Liver (tissue), 9 donors: Measurements from ENCODE around the gene SNAPC5. TPM values are rescaled to one million over a fixed set of nuclear protein-coding genes. Genes with fewer than 3 reads are reported as not detected.
A peak's percentile ranks its signal among the peaks of the same experiment; 100 is the strongest.

Source experiments
- DNase-seq: peaks from one replicate; pipeline ENCODE4 v3.0.0-alpha.2; 2017; ENCODE audit warnings: low spot score
- H3K27ac ChIP-seq, 2 donors: one replicate each; pipeline ENCODE4 v1.7.0; 2013; ENCODE audit warnings: inconsistent platforms in 2 of 2, low read length in 2 of 2, control low read depth in 1 of 2, low read depth in 1 of 2, mild to moderate bottlenecking in 1 of 2
- H3K27me3 ChIP-seq, 4 donors: one replicate each; pipeline versions ENCODE4 v1.6.1 to v1.7.0; 2013; ENCODE audit warnings: low read length in 3 of 4, inconsistent platforms in 1 of 4, mild to moderate bottlenecking in 1 of 4, moderate library complexity in 1 of 4; ENCODE audit not compliant: control insufficient read depth in 4 of 4, insufficient read depth in 4 of 4
- H3K36me3 ChIP-seq, 4 donors: one replicate each; pipeline versions ENCODE4 v1.6.1 to v1.7.0; 2013; ENCODE audit warnings: low read length in 3 of 4, mild to moderate bottlenecking in 3 of 4, low read depth in 1 of 4, moderate library complexity in 1 of 4; ENCODE audit not compliant: control insufficient read depth in 4 of 4, insufficient read depth in 3 of 4
- H3K4me1 ChIP-seq, 4 donors: one replicate each; pipeline versions ENCODE4 v1.6.1 to v1.7.0; 2013; ENCODE audit warnings: low read length in 3 of 4, mild to moderate bottlenecking in 3 of 4, moderate library complexity in 1 of 4; ENCODE audit not compliant: control insufficient read depth in 4 of 4, insufficient read depth in 4 of 4
- H3K4me3 ChIP-seq, 3 donors: one replicate each; pipeline versions ENCODE4 v1.6.1 to v1.7.0; 2013; ENCODE audit warnings: low read length in 3 of 3, control low read depth in 1 of 3, low read depth in 1 of 3, mild to moderate bottlenecking in 1 of 3
- H3K9ac ChIP-seq, 2 donors: one replicate each; pipeline ENCODE4 v1.7.0; 2013; ENCODE audit warnings: low read length in 2 of 2, mild to moderate bottlenecking in 2 of 2, moderate library complexity in 2 of 2, control low read depth in 1 of 2, low read depth in 1 of 2
- H3K9me3 ChIP-seq, 4 donors: one replicate each; pipeline versions ENCODE4 v1.6.1 to v1.7.0; 2013; ENCODE audit warnings: low read length in 3 of 4; ENCODE audit not compliant: control insufficient read depth in 4 of 4
- EGR1 ChIP-seq, 2 donors: IDR thresholded peaks; 2 replicates each; pipeline ENCODE4 v1.6.1; 2016 to 2018; ENCODE audit warnings: antibody characterized with exemption in 2 of 2, low read depth in 2 of 2
- FOXA1 ChIP-seq: IDR thresholded peaks from 2 replicates; pipeline ENCODE4 v1.6.1; 2016; ENCODE audit warnings: antibody characterized with exemption
- FOXA2 ChIP-seq: IDR thresholded peaks from 2 replicates; pipeline ENCODE4 v1.6.1; 2016; ENCODE audit warnings: antibody characterized with exemption
- GABPA ChIP-seq, 2 donors: IDR thresholded peaks in 1 of 2; conservative IDR thresholded peaks in 1 of 2; 2 replicates each; pipeline ENCODE4 v1.6.1; 2016; ENCODE audit warnings: antibody characterized with exemption in 2 of 2, mild to moderate bottlenecking in 1 of 2, moderate library complexity in 1 of 2
- HNF4A ChIP-seq, 2 donors: conservative IDR thresholded peaks; 2 replicates each; pipeline ENCODE4 v1.6.1; 2016; ENCODE audit warnings: antibody characterized with exemption in 2 of 2, mild to moderate bottlenecking in 2 of 2
- HNF4G ChIP-seq: IDR thresholded peaks from 2 replicates; pipeline ENCODE4 v1.6.1; 2016; ENCODE audit warnings: antibody characterized with exemption
- JUND ChIP-seq, 2 donors: IDR thresholded peaks; 2 replicates each; pipeline ENCODE4 v1.6.1; 2016; ENCODE audit warnings: antibody characterized with exemption in 2 of 2
- NR2F2 ChIP-seq: IDR thresholded peaks from 2 replicates; pipeline ENCODE4 v1.6.1; 2016; ENCODE audit warnings: antibody characterized with exemption
- RAD21 ChIP-seq, 2 donors: IDR thresholded peaks; 2 replicates each; pipeline ENCODE4 v1.6.1; 2016; ENCODE audit warnings: antibody characterized with exemption in 2 of 2, mild to moderate bottlenecking in 2 of 2
- RXRA ChIP-seq, 2 donors: IDR thresholded peaks; 2 replicates each; pipeline ENCODE4 v1.6.1; 2017 to 2018; ENCODE audit warnings: antibody characterized with exemption in 2 of 2, mild to moderate bottlenecking in 1 of 2
- SP1 ChIP-seq: IDR thresholded peaks from 2 replicates; pipeline ENCODE4 v1.6.1; 2018; ENCODE audit warnings: antibody characterized with exemption, mild to moderate bottlenecking
- TAF1 ChIP-seq: conservative IDR thresholded peaks from 2 replicates; pipeline ENCODE4 v1.6.1; 2016; ENCODE audit warnings: antibody characterized with exemption, mild to moderate bottlenecking
- YY1 ChIP-seq: IDR thresholded peaks from 2 replicates; pipeline ENCODE4 v1.6.1; 2016; ENCODE audit warnings: antibody characterized with exemption, mild to moderate bottlenecking
- WGBS: extraction: QIAGEN DNeasy Blood & Tissue Kit; methylation state at CpG from one replicate; pipeline ENCODE4 v1.1.7; 2013; 5-methylcytosine and 5-hydroxymethylcytosine counted together
- polyA plus RNA-seq, 2 donors: library from polyadenylated mRNA; stranded (reverse) in 1 of 2; unstranded in 1 of 2; fragments of 200-250 nt in 1 of 2; fragments of >200 nt in 1 of 2; fragmentation: Nextera tagmentation in 1 of 2; extraction: Ambion mirVana in 1 of 2; gene quantifications; one replicate each; pipeline versions ENCODE4 v1.2.1 to v1.2.3, GENCODE V29; 2013 to 2015
- total RNA-seq, 2 donors: library from RNA; depleted of rRNA; stranded (reverse); fragments of >200 nt; gene quantifications; one replicate each; pipeline ENCODE4 v1.2.3, GENCODE V29; 2014
- TF ChIP-seq, protein P1 (sequence below): IDR thresholded peaks from 2 replicates; pipeline ENCODE4 v1.6.1; 2016; ENCODE audit warnings: antibody characterized with exemption
- TF ChIP-seq, protein P2 (sequence below): IDR thresholded peaks from 2 replicates; pipeline ENCODE4 v1.6.1; 2016; ENCODE audit warnings: antibody characterized with exemption
- TF ChIP-seq, protein P3 (sequence below): fragments of 150-350 bp; IDR thresholded peaks from 2 replicates; pipeline ENCODE4 v1.5.1; 2017; ENCODE audit warnings: improper control_type of control experiment, low read depth, low read length; ENCODE audit not compliant: missing input control
- TF ChIP-seq, protein P4 (sequence below): IDR thresholded peaks from 2 replicates; pipeline ENCODE4 v1.6.1; 2016; ENCODE audit warnings: antibody characterized with exemption
- TF ChIP-seq, protein P5 (sequence below): IDR thresholded peaks from 2 replicates; pipeline ENCODE4 v1.6.1; 2016; ENCODE audit warnings: antibody characterized with exemption, mild to moderate bottlenecking
- donor health status: healthy.
- donor health status: healthy.
- donor health status: healthy.
- donor health status: healthy.
- donor health status: healthy.

Gene SNAPC5
- total and polyA plus RNA-seq, 4 donors = 11.3 to 24.9 (median 22.1) TPM

DNA sequence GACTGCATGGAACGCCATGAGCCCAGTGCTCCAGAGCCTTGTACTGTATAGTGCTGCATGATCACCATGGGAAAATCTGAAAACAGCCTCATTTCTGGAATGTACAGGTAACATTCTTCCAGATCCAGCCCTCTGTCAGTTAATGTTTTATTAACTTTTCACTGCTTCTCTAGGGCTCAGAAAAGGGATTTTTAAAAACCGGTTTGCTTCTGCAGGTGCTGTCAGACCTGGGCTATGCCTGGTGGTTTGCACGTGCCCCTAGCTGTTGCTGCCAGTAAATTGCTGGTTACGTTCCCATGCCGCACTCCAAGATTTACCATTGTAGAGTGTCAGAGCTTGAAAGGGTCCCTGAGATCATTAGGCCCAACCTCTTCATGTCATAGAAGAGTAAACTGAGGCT, 9.0 kb downstream of the SNAPC5 start:
- H3K27ac ChIP-seq = no peak overlapping the region
- peaks cover 9 to 66% (median 59%) of the 10 kb centered on the region in 4 donors for H3K4me1 ChIP-seq
- H3K27me3 ChIP-seq = no peaks in the 10 kb centered on the region
- H3K4me3 ChIP-seq = no peak overlapping the region
- peaks cover 3 to 33% (median 22%) of the 10 kb centered on the region in 4 donors for H3K36me3 ChIP-seq
- 48% methylated on average over 5 of the region's 5 CpGs for WGBS
- H3K9me3 ChIP-seq = no peaks in the 10 kb centered on the region
- DNase-seq = no peak
- TF ChIP-seq, protein P1, sequence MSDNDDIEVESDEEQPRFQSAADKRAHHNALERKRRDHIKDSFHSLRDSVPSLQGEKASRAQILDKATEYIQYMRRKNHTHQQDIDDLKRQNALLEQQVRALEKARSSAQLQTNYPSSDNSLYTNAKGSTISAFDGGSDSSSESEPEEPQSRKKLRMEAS = no peak
- TF ChIP-seq EGR1 (IDR thresholded peaks at IDR 0.05; ENCODE audit: low read depth in 2 of 2) = no peak
- TF ChIP-seq, protein P2, sequence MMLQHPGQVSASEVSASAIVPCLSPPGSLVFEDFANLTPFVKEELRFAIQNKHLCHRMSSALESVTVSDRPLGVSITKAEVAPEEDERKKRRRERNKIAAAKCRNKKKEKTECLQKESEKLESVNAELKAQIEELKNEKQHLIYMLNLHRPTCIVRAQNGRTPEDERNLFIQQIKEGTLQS = no peak
- TF ChIP-seq SP1 = peak; percentile 16
- TF ChIP-seq JUND (IDR thresholded peaks at IDR 0.05) = no peak
- no peak for TF ChIP-seq RXRA (IDR thresholded peaks at IDR 0.05)
- TF ChIP-seq, protein P3, sequence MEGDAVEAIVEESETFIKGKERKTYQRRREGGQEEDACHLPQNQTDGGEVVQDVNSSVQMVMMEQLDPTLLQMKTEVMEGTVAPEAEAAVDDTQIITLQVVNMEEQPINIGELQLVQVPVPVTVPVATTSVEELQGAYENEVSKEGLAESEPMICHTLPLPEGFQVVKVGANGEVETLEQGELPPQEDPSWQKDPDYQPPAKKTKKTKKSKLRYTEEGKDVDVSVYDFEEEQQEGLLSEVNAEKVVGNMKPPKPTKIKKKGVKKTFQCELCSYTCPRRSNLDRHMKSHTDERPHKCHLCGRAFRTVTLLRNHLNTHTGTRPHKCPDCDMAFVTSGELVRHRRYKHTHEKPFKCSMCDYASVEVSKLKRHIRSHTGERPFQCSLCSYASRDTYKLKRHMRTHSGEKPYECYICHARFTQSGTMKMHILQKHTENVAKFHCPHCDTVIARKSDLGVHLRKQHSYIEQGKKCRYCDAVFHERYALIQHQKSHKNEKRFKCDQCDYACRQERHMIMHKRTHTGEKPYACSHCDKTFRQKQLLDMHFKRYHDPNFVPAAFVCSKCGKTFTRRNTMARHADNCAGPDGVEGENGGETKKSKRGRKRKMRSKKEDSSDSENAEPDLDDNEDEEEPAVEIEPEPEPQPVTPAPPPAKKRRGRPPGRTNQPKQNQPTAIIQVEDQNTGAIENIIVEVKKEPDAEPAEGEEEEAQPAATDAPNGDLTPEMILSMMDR = no peak
- no peak overlapping the region for H3K9ac ChIP-seq

DNA sequence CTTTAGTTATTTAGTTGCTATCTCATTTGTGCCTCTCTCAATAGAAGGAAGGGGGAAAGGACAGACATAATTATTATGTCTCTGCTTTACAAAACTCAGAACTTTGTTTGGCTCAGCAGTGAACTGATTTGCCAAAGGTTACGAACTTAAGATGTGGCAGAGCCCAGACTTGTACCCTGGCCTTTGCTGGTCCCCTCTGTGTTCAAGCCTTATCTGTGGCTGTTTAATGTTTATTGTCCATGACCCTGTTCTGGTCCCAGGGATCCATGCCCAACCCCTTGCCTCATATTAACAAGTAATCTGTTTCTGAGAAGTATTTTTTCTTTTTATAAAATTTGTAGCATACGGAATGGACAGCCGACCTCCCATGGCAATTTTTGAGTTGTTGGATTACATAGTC, 10.7 kb downstream of the SNAPC5 start:
- Histone ChIP-seq H3K27me3 (no peaks in the 10 kb centered on the region), H3K36me3 (peaks cover 3 to 26% (median 18%) of the 10 kb centered on the region in 4 donors), H3K4me1 (peaks cover 10 to 83% (median 72%) of the 10 kb centered on the region in 4 donors), H3K9ac (no peak overlapping the region), H3K27ac (peak overlapping the region in 1 of 2 donors; percentile 55), H3K9me3 (no peaks in the 10 kb centered on the region), H3K4me3 (no peak overlapping the region)
- WGBS = 38% methylated on average over 3 of the region's 3 CpGs
- no peak for DNase-seq
- peak; percentile 64 for TF ChIP-seq SP1
- peak; percentile 82 to 89 for TF ChIP-seq HNF4A (conservative IDR thresholded peaks at IDR 0.05)
- TF ChIP-seq, protein P4, sequence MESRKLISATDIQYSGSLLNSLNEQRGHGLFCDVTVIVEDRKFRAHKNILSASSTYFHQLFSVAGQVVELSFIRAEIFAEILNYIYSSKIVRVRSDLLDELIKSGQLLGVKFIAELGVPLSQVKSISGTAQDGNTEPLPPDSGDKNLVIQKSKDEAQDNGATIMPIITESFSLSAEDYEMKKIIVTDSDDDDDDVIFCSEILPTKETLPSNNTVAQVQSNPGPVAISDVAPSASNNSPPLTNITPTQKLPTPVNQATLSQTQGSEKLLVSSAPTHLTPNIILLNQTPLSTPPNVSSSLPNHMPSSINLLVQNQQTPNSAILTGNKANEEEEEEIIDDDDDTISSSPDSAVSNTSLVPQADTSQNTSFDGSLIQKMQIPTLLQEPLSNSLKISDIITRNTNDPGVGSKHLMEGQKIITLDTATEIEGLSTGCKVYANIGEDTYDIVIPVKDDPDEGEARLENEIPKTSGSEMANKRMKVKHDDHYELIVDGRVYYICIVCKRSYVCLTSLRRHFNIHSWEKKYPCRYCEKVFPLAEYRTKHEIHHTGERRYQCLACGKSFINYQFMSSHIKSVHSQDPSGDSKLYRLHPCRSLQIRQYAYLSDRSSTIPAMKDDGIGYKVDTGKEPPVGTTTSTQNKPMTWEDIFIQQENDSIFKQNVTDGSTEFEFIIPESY = peak; percentile 52
- no peak for TF ChIP-seq YY1
- no peak for TF ChIP-seq GABPA (IDR thresholded peaks at IDR 0.05 in 1 of 2, conservative IDR thresholded peaks at IDR 0.05 in 1 of 2)
- peak; percentile 78 for TF ChIP-seq NR2F2
- TF ChIP-seq FOXA1 = peak; percentile 30
- TF ChIP-seq JUND (IDR thresholded peaks at IDR 0.05) = peak; percentile 63 to 71
- TF ChIP-seq HNF4G = peak; percentile 38
- TF ChIP-seq, protein P2 = no peak
- TF ChIP-seq RXRA (IDR thresholded peaks at IDR 0.05) = peak; percentile 88 to 94
- no peak for TF ChIP-seq TAF1
- TF ChIP-seq, protein P1 = peak; percentile 45
- TF ChIP-seq RAD21 (IDR thresholded peaks at IDR 0.05) = peak; percentile 19 to 47
- TF ChIP-seq, protein P3 = no peak
- TF ChIP-seq EGR1 (IDR thresholded peaks at IDR 0.05; ENCODE audit: low read depth in 2 of 2) = no peak
- TF ChIP-seq, protein P5, sequence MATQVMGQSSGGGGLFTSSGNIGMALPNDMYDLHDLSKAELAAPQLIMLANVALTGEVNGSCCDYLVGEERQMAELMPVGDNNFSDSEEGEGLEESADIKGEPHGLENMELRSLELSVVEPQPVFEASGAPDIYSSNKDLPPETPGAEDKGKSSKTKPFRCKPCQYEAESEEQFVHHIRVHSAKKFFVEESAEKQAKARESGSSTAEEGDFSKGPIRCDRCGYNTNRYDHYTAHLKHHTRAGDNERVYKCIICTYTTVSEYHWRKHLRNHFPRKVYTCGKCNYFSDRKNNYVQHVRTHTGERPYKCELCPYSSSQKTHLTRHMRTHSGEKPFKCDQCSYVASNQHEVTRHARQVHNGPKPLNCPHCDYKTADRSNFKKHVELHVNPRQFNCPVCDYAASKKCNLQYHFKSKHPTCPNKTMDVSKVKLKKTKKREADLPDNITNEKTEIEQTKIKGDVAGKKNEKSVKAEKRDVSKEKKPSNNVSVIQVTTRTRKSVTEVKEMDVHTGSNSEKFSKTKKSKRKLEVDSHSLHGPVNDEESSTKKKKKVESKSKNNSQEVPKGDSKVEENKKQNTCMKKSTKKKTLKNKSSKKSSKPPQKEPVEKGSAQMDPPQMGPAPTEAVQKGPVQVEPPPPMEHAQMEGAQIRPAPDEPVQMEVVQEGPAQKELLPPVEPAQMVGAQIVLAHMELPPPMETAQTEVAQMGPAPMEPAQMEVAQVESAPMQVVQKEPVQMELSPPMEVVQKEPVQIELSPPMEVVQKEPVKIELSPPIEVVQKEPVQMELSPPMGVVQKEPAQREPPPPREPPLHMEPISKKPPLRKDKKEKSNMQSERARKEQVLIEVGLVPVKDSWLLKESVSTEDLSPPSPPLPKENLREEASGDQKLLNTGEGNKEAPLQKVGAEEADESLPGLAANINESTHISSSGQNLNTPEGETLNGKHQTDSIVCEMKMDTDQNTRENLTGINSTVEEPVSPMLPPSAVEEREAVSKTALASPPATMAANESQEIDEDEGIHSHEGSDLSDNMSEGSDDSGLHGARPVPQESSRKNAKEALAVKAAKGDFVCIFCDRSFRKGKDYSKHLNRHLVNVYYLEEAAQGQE = peak; percentile 55
- TF ChIP-seq FOXA2 = peak; percentile 43
